Activated CD8-positive, alpha-beta T cell treated with anti-CD3 and anti-CD28 coated beads for 36 hours (primary cell): Measurements from ENCODE around the gene GSTT2B. TPM values are rescaled to one million over a fixed set of nuclear protein-coding genes. Genes with fewer than 3 reads are reported as not detected.
"Not testable (repeated sequence)": the region's sequence is repeated elsewhere in the genome, so short reads cannot be mapped to it uniquely, and the experiment has no call there.

ENCODE experiments used
- ATAC-seq: fragments of 200-7000 bp; cut with Tn5 transposase; one replicate; pipeline ENCODE4 v1.10.0; 2021; ENCODE audit warnings: mild to moderate bottlenecking, moderate library complexity
- CTCF ChIA-PET: fragments of 350-600 bp; sonication (Branson Sonifier 250); formaldehyde crosslinking; loops from one replicate; lab custom pipeline; 2021; ENCODE audit warnings: antibody characterized with exemption; lab: Charles Lee
- POLR2A ChIA-PET: fragments of 350-600 bp; sonication (Branson Sonifier 250); formaldehyde crosslinking; loops from one replicate; lab custom pipeline; 2021; ENCODE audit warnings: antibody characterized with exemption; lab: Charles Lee
- DNase-seq: peaks from one replicate; pipeline ENCODE4 v3.0.0-alpha.2; 2020
- H3K27ac Mint-ChIP-seq: one replicate; pipeline ENCODE4 v1.8.0; 2021; ENCODE audit warnings: mild to moderate bottlenecking, mixed read lengths
- H3K27me3 Mint-ChIP-seq: one replicate; pipeline ENCODE4 v1.8.0; 2021; ENCODE audit warnings: mixed read lengths
- H3K36me3 Mint-ChIP-seq: one replicate; pipeline ENCODE4 v1.8.0; 2021; ENCODE audit warnings: low read depth, mixed read lengths
- H3K4me1 Mint-ChIP-seq: one replicate; pipeline ENCODE4 v1.8.0; 2021; ENCODE audit warnings: low read depth, mixed read lengths
- H3K4me3 Mint-ChIP-seq: one replicate; pipeline ENCODE4 v1.8.0; 2021; ENCODE audit warnings: mild to moderate bottlenecking, moderate library complexity, mixed read lengths
- H3K9me3 Mint-ChIP-seq: one replicate; pipeline ENCODE4 v1.8.0; 2021; ENCODE audit warnings: mixed read lengths
- intact Hi-C: fragments of 100-400 bp; cut with micrococcal nuclease; formaldehyde crosslinking; loops from one replicate; pipeline ENCODE4 v1.10.0; 2022
- total RNA-seq, 2 experiments: library from RNA; stranded (reverse); gene quantifications; one replicate each; pipeline ENCODE4 v1.2.3, GENCODE V29; 2021
- TF ChIP-seq, protein P1 (sequence below): fragments of 200-600 bp; IDR thresholded peaks from one replicate; pipeline ENCODE4 v1.8.0; 2022; ENCODE audit warnings: antibody characterized with exemption, mild to moderate bottlenecking

Gene GSTT2B, protein sequence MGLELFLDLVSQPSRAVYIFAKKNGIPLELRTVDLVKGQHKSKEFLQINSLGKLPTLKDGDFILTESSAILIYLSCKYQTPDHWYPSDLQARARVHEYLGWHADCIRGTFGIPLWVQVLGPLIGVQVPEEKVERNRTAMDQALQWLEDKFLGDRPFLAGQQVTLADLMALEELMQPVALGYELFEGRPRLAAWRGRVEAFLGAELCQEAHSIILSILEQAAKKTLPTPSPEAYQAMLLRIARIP
- total RNA-seq: not detected

DNA sequence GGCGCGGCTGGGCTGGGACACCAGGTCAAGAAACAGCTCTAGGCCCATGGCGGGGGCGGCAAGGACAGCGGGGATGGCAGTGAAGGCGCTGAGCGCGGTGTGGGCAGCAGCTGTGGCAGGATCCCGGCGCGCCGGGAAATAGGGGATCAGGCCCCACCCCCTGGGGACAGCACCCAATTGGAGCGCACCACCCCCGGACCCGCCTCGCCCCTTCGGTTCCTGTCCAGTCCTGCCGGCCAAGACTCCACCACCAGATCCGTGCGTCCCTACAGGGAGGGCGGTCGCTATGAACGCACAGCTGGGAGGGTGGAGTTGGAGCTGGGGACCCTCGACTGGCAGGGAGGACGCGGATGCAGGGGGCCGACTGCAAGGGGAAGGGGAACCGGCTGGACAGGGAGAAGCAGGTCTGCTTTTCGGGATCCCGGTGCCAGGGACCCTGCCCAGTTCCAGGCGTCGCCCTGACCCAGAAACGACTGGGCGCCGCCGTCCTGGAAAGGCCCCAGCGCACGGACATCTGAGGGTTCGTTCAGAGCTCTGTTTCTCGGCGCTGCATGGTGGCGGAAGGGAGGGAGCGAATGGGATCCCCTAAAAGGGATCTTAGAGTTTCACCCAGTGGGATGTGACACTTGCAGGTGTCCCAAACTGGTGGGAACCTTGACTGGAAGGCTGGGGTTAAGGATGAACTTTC, at the start of gene GSTT2B:
Gene GSTT2B, minus strand, starts transcription at position 112 of the 688 bp plus-strand sequence. Its CDS starts 64 bp downstream, at position 48.
- H3K27me3 Mint-ChIP-seq, DNase-seq, CTCF ChIA-PET, H3K9me3 Mint-ChIP-seq, H3K27ac Mint-ChIP-seq, H3K4me3 Mint-ChIP-seq, ATAC-seq, H3K36me3 Mint-ChIP-seq, intact Hi-C loops, POLR2A ChIA-PET, H3K4me1 Mint-ChIP-seq: not testable (repeated sequence)

DNA sequence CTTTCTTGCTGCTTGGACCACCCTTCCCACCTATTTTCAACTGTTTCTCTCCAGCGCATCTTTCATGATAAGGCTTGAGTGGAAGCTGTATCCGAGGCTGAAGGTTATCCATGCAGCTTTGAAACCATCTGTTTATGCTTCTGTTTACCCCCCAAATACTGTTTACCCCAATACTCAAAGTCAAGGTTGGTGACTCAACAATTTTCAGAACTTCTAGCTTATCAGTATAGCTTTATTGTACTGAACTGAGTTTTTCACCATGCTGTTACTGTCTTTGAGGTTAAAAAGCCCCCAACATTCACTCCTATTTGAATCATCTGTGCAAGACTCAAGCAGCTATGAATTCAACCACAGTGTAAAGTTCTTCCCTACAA, 49.0 kb upstream of the GSTT2B start:
- POLR2A ChIA-PET: interaction anchor here (1.4 kb wide), 2 partner anchors 116 to 147 kb away, joined by 3 to 6 read pairs; partner anchors contain the start of gene MIF
- no peaks in the 10 kb centered on the region for H3K9me3 Mint-ChIP-seq
- no peak for ATAC-seq
- intact Hi-C loops: no loop called here
- H3K27me3 Mint-ChIP-seq: no peaks in the 10 kb centered on the region
- DNase-seq: no peak
- peaks cover 23% of the 10 kb centered on the region for H3K4me1 Mint-ChIP-seq
- CTCF ChIA-PET: interaction anchor here (1.2 to 1.5 kb wide), 2 partner anchors 116 kb away, joined by 3 to 5 read pairs; partner anchors contain the start of gene MIF
- TF ChIP-seq, protein P1, sequence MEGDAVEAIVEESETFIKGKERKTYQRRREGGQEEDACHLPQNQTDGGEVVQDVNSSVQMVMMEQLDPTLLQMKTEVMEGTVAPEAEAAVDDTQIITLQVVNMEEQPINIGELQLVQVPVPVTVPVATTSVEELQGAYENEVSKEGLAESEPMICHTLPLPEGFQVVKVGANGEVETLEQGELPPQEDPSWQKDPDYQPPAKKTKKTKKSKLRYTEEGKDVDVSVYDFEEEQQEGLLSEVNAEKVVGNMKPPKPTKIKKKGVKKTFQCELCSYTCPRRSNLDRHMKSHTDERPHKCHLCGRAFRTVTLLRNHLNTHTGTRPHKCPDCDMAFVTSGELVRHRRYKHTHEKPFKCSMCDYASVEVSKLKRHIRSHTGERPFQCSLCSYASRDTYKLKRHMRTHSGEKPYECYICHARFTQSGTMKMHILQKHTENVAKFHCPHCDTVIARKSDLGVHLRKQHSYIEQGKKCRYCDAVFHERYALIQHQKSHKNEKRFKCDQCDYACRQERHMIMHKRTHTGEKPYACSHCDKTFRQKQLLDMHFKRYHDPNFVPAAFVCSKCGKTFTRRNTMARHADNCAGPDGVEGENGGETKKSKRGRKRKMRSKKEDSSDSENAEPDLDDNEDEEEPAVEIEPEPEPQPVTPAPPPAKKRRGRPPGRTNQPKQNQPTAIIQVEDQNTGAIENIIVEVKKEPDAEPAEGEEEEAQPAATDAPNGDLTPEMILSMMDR: no peak
- peak overlapping the region; percentile 44 for H3K27ac Mint-ChIP-seq
- H3K36me3 Mint-ChIP-seq: peaks cover 17% of the 10 kb centered on the region
- H3K4me3 Mint-ChIP-seq: peak overlapping the region; percentile 54

DNA sequence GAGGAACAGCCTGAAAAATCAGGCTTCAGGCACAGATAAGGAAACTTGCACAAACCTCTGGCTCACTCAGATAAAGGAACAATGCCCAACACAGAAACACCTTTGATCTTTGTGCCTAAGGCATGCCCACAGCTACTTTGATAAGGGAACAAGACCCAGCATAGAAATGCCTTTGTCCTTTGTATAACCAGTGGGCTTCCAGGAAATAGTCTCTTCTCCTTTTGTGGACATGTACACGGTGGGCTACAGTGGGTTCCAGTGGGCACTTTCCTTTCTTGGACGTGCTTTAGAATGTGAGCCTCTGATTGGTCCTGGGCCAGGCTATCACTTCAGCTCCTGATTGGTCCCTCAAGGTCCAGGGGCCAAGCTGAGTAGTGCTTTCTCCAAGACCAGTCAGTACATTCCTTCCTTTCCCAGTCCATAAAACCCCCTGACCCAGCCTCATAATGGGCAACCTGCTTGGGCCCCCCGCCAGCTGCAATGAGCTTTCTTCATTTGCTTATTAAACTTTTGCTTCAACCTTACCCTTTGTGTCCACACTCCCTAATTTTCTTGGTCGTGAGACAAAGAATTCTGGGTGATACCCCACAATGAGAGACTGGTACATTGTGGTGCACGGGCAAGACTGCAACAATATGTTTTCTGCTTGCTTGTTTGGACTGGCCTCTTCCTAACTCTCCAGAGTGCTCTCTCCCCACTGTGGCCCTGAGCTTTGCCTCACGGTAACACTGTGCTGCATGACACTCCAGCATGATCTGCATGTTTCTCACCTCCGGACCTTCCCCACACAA, 48.4 kb upstream of the GSTT2B start:
- Mint-ChIP-seq H3K27me3 (no peaks in the 10 kb centered on the region), H3K4me1 (peaks cover 20% of the 10 kb centered on the region), H3K36me3 (peaks cover 13% of the 10 kb centered on the region), H3K27ac (no peak overlapping the region), H3K4me3 (no peak overlapping the region), H3K9me3 (no peaks in the 10 kb centered on the region)
- CTCF ChIA-PET: interaction anchor here (1.2 kb wide), 1 partner anchor 116 kb away, joined by 3 read pairs; no protein-coding TSS in a partner anchor
- TF ChIP-seq, protein P1: no peak
- intact Hi-C loops: no loop called here
- POLR2A ChIA-PET: interaction anchor here (1.4 kb wide), 2 partner anchors 116 to 147 kb away, joined by 3 to 6 read pairs; partner anchors contain the start of gene MIF
- DNase-seq (no peak), ATAC-seq (no peak)

DNA sequence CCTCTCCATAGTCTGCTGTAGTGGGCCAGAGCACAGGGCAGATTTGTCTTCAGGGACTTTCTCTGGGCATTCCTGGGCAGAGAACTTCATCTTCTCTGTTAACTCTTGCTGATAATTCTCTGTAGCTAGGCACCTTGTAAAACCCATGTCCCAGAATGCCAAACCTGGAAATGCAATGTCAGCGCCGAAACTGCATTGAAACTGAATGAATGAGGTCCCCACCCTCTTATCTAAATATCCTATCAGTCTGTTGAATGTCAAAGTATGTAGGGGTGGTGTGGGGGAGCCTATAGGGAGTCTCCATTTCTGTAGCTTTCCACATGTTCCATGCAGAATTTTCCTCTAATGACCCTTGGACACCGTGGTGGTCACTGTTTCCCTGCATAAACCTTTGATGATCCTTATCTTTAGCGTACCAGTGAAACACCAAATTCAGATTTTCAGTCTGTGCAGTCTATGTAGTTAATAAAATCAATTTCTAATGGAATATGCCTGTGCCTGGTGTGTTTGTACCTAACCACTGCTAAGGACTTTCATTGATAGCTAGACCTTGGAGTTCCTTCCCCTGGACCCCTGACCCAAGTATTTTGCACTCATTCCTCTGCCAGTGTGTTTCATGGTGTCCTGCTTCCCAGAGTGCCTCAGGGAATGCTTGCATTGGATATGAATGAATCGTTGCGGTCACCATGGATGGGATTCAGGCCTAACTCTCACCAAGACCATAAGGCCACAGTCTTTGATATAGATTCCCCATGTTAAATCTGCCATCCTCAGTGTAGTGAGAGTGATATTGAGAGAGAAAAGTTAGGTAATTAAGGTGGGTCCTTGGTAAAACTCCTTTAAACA, 47.6 kb upstream of the GSTT2B start:
- Mint-ChIP-seq H3K4me3 (no peak overlapping the region), H3K27ac (no peak overlapping the region), H3K36me3 (peaks cover 9% of the 10 kb centered on the region), H3K9me3 (no peaks in the 10 kb centered on the region), H3K27me3 (no peaks in the 10 kb centered on the region), H3K4me1 (peaks cover 14% of the 10 kb centered on the region)
- ChIA-PET POLR2A (no interaction called here), CTCF (no interaction called here)
- intact Hi-C loops: no loop called here
- no peak for ATAC-seq
- TF ChIP-seq, protein P1: no peak
- DNase-seq: no peak

DNA sequence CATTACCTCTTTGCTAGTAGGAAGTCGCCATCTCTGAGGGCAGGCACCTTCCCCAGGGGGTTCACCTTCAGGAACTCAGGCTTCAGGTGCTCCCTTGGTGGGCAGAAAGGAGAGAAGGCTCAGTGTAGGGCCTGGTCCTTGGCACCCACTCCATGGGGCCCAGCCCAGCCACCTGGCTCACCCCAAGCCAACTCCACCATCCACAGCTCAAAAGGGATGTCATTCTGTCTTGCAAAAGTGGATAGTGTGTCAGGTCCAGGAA, 47.0 kb upstream of the GSTT2B start:
- no peaks in the 10 kb centered on the region for H3K9me3 Mint-ChIP-seq
- H3K4me3 Mint-ChIP-seq: no peak overlapping the region
- no peak for DNase-seq
- peaks cover 11% of the 10 kb centered on the region for H3K4me1 Mint-ChIP-seq
- CTCF ChIA-PET: no interaction called here
- POLR2A ChIA-PET: no interaction called here
- intact Hi-C loops: no loop called here
- H3K36me3 Mint-ChIP-seq: peaks cover 6% of the 10 kb centered on the region
- no peak overlapping the region for H3K27ac Mint-ChIP-seq
- TF ChIP-seq, protein P1: no peak
- no peak for ATAC-seq
- no peaks in the 10 kb centered on the region for H3K27me3 Mint-ChIP-seq
